Adrenal gland (tissue), 12 donors: ENCODE data around the gene REEP3. TPM values are rescaled to one million over a fixed set of nuclear protein-coding genes. Genes with fewer than 3 reads are reported as not detected.

Experiments
- DNase-seq, 7 donors: peaks; one replicate each; pipeline ENCODE4 v3.0.0-alpha.2; 2019 to 2020
- H3K27ac ChIP-seq, 5 donors: fragments of 200-600 bp; sonication (generic) in 4 of 5; 1 replicate in 3 of 5; 2 replicates in 2 of 5; pipeline versions ENCODE4 v1.5.1 to v1.8.0; 2016 to 2020; ENCODE audit warnings: mild to moderate bottlenecking in 1 of 5
- H3K27me3 ChIP-seq: fragments of 200-600 bp; 2 replicates; pipeline ENCODE4 v1.8.0; 2021
- H3K36me3 ChIP-seq, 2 donors: fragments of 200-600 bp; replicated peaks in 1 of 2; 1 replicate in 1 of 2; 2 replicates in 1 of 2; pipeline versions ENCODE4 v1.5.1 to v1.8.0; 2018 to 2022
- H3K4me1 ChIP-seq, 2 donors: fragments of 200-600 bp; replicated peaks in 1 of 2; 1 replicate in 1 of 2; 2 replicates in 1 of 2; pipeline versions ENCODE4 v1.5.1 to v1.8.0; 2018 to 2021
- H3K4me3 ChIP-seq, 4 donors: fragments of 200-600 bp; sonication (generic) in 3 of 4; one replicate each; pipeline ENCODE4 v1.5.1; 2016 to 2018
- H3K9me3 ChIP-seq, 3 donors: fragments of 200-600 bp; sonication (generic) in 1 of 3; replicated peaks in 1 of 3; 1 replicate in 2 of 3; 2 replicates in 1 of 3; pipeline versions ENCODE4 v1.5.1 to v1.8.0; 2016 to 2021
- POLR2A ChIP-seq, 2 donors: fragments of 450-650 bp; IDR thresholded peaks; one replicate each; pipeline ENCODE4 v1.6.1; 2017; ENCODE audit warnings: antibody characterized with exemption in 2 of 2, mild to moderate bottlenecking in 2 of 2, moderate library complexity in 1 of 2
- WGBS, 4 donors: extraction: QIAGEN DNeasy Blood & Tissue Kit in 2 of 4; methylation state at CpG; one replicate each; pipeline versions ENCODE4 v1.1.5 to v1.1.7; 2013 to 2017; 5-methylcytosine and 5-hydroxymethylcytosine counted together
- intact Hi-C, 2 donors: fragments of 100-400 bp; cut with DNase I; formaldehyde crosslinking; loops; one replicate each; pipeline versions ENCODE4 v1.14.1 to v1.15.0; 2022 to 2023
- polyA plus RNA-seq, 3 donors: library from polyadenylated mRNA; stranded (reverse); fragments of 200-250 nt in 2 of 3; fragments of 350-450 nt in 1 of 3; fragmentation: Illumina TruSeq in 1 of 3; extraction: RNeasy Lipid Tissue Mini Kit (QIAGEN cat#74804) in 1 of 3; gene quantifications; one replicate each; pipeline ENCODE4 v1.2.3, GENCODE V29; 2013 to 2014
- total RNA-seq, 9 donors: library from RNA; depleted of rRNA in 4 of 9; stranded (reverse); fragments of >200 nt in 4 of 9; fragments of 120-200 nt in 1 of 9; fragmentation: NEBNext Ultra II Directional in 1 of 9; extraction: Animal tissue kit (Norgen Biotek cat#: 25700) in 1 of 9; gene quantifications; one replicate each; pipeline versions ENCODE4 v1.1.0 to v1.2.4, GENCODE V29; 2013 to 2023
- TF ChIP-seq, protein P1 (sequence below), 6 experiments: fragments of 450-650 bp in 4 of 6; fragments of 200-600 bp in 2 of 6; sonication (generic) in 1 of 6; IDR thresholded peaks; 1 replicate in 5 of 6; 2 replicates in 1 of 6; pipeline versions ENCODE4 v1.5.1 to v1.8.0; 2016 to 2021; ENCODE audit warnings: antibody characterized with exemption in 6 of 6, mild to moderate bottlenecking in 2 of 6, moderate library complexity in 1 of 6
- donor health status: healthy with polysubstance abuse.
- donor health status: Bipolar disorder and iron deficiency.
- donor health status: DM: yes; HTN: yes; CAD: no.
- donor health status: DM: no; HTN: no; CAD: no.
- donor health status: DM: no; HTN: no; CAD: no.
- donor health status: DM: yes; HTN: yes; CAD: no.

REEP3 gene
- total and polyA plus RNA-seq, 12 donors: 5.1 to 79.8 (median 48.1) TPM

DNA sequence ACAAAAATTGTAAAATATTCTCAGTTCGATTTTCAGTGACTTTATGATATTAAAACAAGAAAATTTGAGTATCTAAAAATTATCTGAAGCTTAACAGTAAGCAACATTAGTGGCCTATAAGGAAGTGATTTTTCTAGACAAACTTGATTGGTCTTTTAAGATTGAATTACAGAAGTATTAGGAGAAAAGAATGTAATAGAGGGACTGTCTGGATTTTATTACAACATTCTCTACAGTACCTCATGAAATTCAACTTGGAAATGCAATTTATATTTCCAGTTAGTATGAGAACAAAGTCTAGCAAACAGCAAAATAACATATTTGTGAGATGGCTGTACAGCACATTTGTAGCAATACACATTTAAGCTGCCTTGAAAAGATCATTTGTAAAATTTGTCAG is 18.8 kb downstream of the REEP3 start:
- WGBS, 4 donors: 79 to 86% (median 82%) methylated on average over 1 of the region's 1 CpG
- no peak for TF ChIP-seq POLR2A (IDR thresholded peaks at IDR 0.05)
- TF ChIP-seq, protein P1, sequence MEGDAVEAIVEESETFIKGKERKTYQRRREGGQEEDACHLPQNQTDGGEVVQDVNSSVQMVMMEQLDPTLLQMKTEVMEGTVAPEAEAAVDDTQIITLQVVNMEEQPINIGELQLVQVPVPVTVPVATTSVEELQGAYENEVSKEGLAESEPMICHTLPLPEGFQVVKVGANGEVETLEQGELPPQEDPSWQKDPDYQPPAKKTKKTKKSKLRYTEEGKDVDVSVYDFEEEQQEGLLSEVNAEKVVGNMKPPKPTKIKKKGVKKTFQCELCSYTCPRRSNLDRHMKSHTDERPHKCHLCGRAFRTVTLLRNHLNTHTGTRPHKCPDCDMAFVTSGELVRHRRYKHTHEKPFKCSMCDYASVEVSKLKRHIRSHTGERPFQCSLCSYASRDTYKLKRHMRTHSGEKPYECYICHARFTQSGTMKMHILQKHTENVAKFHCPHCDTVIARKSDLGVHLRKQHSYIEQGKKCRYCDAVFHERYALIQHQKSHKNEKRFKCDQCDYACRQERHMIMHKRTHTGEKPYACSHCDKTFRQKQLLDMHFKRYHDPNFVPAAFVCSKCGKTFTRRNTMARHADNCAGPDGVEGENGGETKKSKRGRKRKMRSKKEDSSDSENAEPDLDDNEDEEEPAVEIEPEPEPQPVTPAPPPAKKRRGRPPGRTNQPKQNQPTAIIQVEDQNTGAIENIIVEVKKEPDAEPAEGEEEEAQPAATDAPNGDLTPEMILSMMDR (IDR thresholded peaks at IDR 0.05): no peak
- Histone ChIP-seq H3K4me1 (peaks cover 12 to 36% of the 10 kb centered on the region in 2 donors), H3K4me3 (no peak overlapping the region), H3K27ac (peak overlapping the region in 2 of 5 donors; percentile 6 to 36), H3K36me3 (no peaks in the 10 kb centered on the region), H3K27me3 (no peaks in the 10 kb centered on the region), H3K9me3 (no peaks in the 10 kb centered on the region)
- intact Hi-C loops: no loop called here
- no peak for DNase-seq

DNA sequence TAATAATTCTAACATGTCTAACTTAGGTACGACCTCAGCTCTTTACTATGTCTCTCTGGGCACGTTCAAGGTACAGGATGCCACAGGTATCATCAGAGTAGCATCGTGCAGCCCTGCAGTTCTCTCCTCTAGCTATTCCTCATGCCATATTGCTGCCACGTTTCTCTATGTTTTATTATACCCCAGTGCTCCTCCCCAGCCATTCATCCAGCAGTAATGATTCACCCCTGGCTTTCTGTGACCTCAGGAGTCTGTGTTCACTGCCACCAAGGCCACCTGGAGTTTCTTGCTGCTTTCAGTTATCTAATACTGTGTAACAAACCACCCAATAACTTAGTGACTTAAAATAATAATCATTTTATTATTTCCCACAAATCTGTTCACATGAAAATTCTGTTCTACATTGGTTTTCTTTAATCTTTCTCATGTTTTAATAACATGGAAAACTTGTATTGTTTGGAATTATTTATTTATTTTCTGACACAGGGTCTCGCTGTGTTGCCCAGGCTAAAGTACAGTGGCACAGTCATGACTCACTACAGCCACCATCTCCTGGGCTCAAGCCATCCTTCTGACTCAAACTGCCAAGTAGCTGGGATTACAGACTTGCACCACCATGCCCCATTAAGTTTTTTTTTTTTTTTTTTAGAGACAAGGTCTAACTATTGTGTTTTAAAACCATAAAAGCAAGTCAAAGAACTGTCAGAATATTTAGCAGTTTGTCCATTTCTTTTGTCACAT is 21.8 kb downstream of the REEP3 start:
- H3K9me3 ChIP-seq: no peaks in the 10 kb centered on the region
- no peak overlapping the region for H3K4me3 ChIP-seq
- DNase-seq: peak; percentile 51 to 77 (median 73)
- intact Hi-C loops: no loop called here
- WGBS, 4 donors: 40 to 50% (median 47%) methylated on average over 5 of the region's 5 CpGs
- H3K4me1 ChIP-seq: peaks cover 12 to 43% of the 10 kb centered on the region in 2 donors
- H3K27me3 ChIP-seq: no peaks in the 10 kb centered on the region
- no peaks in the 10 kb centered on the region for H3K36me3 ChIP-seq
- H3K27ac ChIP-seq: peak overlapping the region in 3 of 5 donors; percentile 6 to 15 (median 15)
- TF ChIP-seq POLR2A (IDR thresholded peaks at IDR 0.05): no peak
- TF ChIP-seq, protein P1 (IDR thresholded peaks at IDR 0.05): no peak

DNA sequence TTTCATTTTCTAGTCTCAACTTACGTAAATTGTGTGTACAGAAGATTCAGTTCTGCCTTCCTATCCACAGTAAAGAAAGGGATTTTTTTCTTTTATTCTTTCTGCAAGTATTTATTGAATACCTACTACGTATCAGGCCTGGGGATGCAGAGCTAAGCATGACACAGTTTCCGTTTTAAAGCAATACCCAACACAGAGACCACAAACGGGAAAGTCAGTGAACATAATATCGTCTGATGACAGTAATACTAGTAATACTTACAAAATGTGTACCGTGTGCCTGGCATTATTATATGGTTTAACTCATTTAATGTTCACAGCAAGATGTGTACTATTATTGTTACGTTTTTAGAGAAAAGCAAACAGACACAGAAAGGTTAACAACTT is 22.4 kb downstream of the REEP3 start:
- no peak for DNase-seq
- WGBS, 4 donors: 87 to 94% (median 90%) methylated on average over 7 of the region's 7 CpGs
- intact Hi-C loops: no loop called here
- no peaks in the 10 kb centered on the region for H3K27me3 ChIP-seq
- no peak overlapping the region for H3K4me3 ChIP-seq
- no peaks in the 10 kb centered on the region for H3K36me3 ChIP-seq
- no peak overlapping the region for H3K27ac ChIP-seq
- H3K4me1 ChIP-seq: peaks cover 12 to 48% of the 10 kb centered on the region in 2 donors
- no peak for TF ChIP-seq POLR2A (IDR thresholded peaks at IDR 0.05)
- H3K9me3 ChIP-seq: no peaks in the 10 kb centered on the region

DNA sequence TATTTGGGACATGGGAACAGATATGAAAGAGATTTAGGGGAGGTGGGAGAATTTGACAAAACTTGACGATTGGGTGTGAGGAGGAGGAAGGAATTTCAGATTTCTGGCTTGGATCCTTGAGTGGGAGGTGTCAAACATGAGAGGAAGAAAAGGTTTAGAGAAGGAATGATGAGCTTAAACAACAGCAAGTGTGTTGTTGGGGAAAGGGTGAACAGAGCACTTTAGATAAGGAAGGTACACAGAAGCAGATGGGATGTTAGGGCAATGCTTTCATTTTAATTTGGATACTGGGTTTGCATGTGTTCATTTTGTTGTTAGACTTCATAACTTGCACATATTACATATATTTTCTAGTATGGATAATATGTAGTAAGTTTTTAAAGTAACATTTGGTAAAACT is 23.2 kb downstream of the REEP3 start:
- intact Hi-C loops: no loop called here
- 39 to 52% (median 44%) methylated on average over 1 of the region's 1 CpG for WGBS, 4 donors

More for the DNA sequence above, 23.2 kb downstream of the REEP3 start:
- TF ChIP-seq, protein P1 (IDR thresholded peaks at IDR 0.05): no peak
- TF ChIP-seq POLR2A (IDR thresholded peaks at IDR 0.05): no peak
- DNase-seq: no peak
- H3K4me3 ChIP-seq: no peak overlapping the region
- peaks cover 12 to 48% of the 10 kb centered on the region in 2 donors for H3K4me1 ChIP-seq
- H3K36me3 ChIP-seq: no peaks in the 10 kb centered on the region
- no peak overlapping the region for H3K27ac ChIP-seq
- H3K9me3 ChIP-seq: no peaks in the 10 kb centered on the region
- no peaks in the 10 kb centered on the region for H3K27me3 ChIP-seq
